MM.1S (cell line): ENCODE data around the gene CDC25B.

Experiments used
- DNase-seq: peaks from one replicate; pipeline ENCODE4 v3.0.0-alpha.2; 2015
- H2AFZ ChIP-seq: fragments of 300-600 bp; sonication (generic); 2 replicates; pipeline ENCODE4 v1.6.0; 2016; ENCODE audit warnings: antibody characterized with exemption, low read length
- H3F3A ChIP-seq: fragments of 300-600 bp; sonication (generic); 2 replicates; pipeline ENCODE4 v1.6.1; 2016; ENCODE audit warnings: mild to moderate bottlenecking, antibody characterized with exemption, low read length, moderate library complexity, mixed read lengths; ENCODE audit not compliant: insufficient read depth
- H3K27ac ChIP-seq: fragments of 300-600 bp; sonication (generic); 2 replicates; pipeline ENCODE4 v1.5.1; 2016; ENCODE audit warnings: mild to moderate bottlenecking, low read length
- H3K27me3 ChIP-seq: fragments of 300-600 bp; sonication (generic); replicated peaks from 2 replicates; pipeline ENCODE4 v1.6.0; 2016; ENCODE audit warnings: low read length; ENCODE audit not compliant: insufficient read depth
- H3K36me3 ChIP-seq: fragments of 300-600 bp; sonication (generic); replicated peaks from 2 replicates; pipeline ENCODE4 v1.6.1; 2016; ENCODE audit warnings: mild to moderate bottlenecking, low read length, mixed read lengths; ENCODE audit not compliant: insufficient read depth
- H3K4me1 ChIP-seq: fragments of 300-600 bp; sonication (generic); 2 replicates; pipeline ENCODE4 v1.6.1; 2016; ENCODE audit warnings: low read length, mixed read lengths
- H3K4me2 ChIP-seq: fragments of 300-600 bp; sonication (generic); 2 replicates; pipeline ENCODE4 v1.6.0; 2016; ENCODE audit warnings: low read depth, low read length
- H3K4me3 ChIP-seq: fragments of 300-600 bp; sonication (generic); 2 replicates; pipeline ENCODE4 v1.5.1; 2016; ENCODE audit warnings: low read length, mixed read lengths
- H3K79me2 ChIP-seq: fragments of 300-600 bp; sonication (generic); 2 replicates; pipeline ENCODE4 v1.6.1; 2016; ENCODE audit warnings: mixed run types, low read length, mixed read lengths
- H3K9ac ChIP-seq: fragments of 300-600 bp; sonication (generic); 2 replicates; pipeline ENCODE4 v1.6.1; 2016; ENCODE audit warnings: low read length, mixed read lengths
- H3K9me2 ChIP-seq: fragments of 300-600 bp; sonication (generic); replicated peaks from 2 replicates; pipeline ENCODE4 v1.6.1; 2016; ENCODE audit warnings: mild to moderate bottlenecking, low read length, mixed read lengths; ENCODE audit not compliant: insufficient read depth
- H3K9me3 ChIP-seq: fragments of 300-600 bp; sonication (generic); replicated peaks from 2 replicates; pipeline ENCODE4 v1.6.1; 2016; ENCODE audit warnings: mild to moderate bottlenecking, low read length, mixed read lengths; ENCODE audit not compliant: insufficient read depth
- H4K20me1 ChIP-seq: fragments of 300-600 bp; sonication (generic); 2 replicates; pipeline ENCODE4 v1.6.1; 2016; ENCODE audit warnings: mild to moderate bottlenecking, low read length, moderate library complexity, mixed read lengths; ENCODE audit not compliant: insufficient read depth
- CTCF ChIP-seq: fragments of 300-600 bp; sonication (generic); IDR thresholded peaks from 2 replicates; pipeline ENCODE4 v1.5.1; 2016; ENCODE audit warnings: antibody characterized with exemption, low read length, mixed read lengths
- EZH2 ChIP-seq: fragments of 300-600 bp; sonication (generic); optimal IDR thresholded peaks from 2 replicates; pipeline ENCODE3; 2017; ENCODE audit warnings: low read depth, mild to moderate bottlenecking, antibody characterized with exemption, low read length, mixed read lengths
- EZH2phosphoT487 ChIP-seq: fragments of 300-600 bp; sonication (generic); IDR thresholded peaks from 2 replicates; pipeline ENCODE4 v1.6.1; 2018; ENCODE audit warnings: antibody characterized with exemption, low read length

Gene CDC25B

GRCh38 chr20:3771552-3772058 lies 24.5 kb upstream of the CDC25B start:
- Histone ChIP-seq H3K27me3 (no peaks in the 10 kb centered on the region), H3K4me2 (no peak overlapping the region), H3K27ac (no peak overlapping the region), H3K36me3 (no peaks in the 10 kb centered on the region), H3K9me2 (no peaks in the 10 kb centered on the region), H3K4me3 (no peak overlapping the region), H3F3A (peaks cover 11% of the 10 kb centered on the region), H3K4me1 (peaks cover 9% of the 10 kb centered on the region), H3K9ac (no peak overlapping the region), H2AFZ (no peak overlapping the region), H4K20me1 (no peaks in the 10 kb centered on the region), H3K9me3 (no peaks in the 10 kb centered on the region), H3K79me2 (peaks cover 8% of the 10 kb centered on the region)
- TF ChIP-seq EZH2 (no peak), EZH2phosphoT487 (no peak), CTCF (no peak)
- DNase-seq = no peak

- Histone ChIP-seq H3K79me2 (no peaks in the 10 kb centered on the region), H3K4me3 (no peak overlapping the region), H3K9me2 (no peaks in the 10 kb centered on the region), H2AFZ (no peak overlapping the region), H4K20me1 (no peaks in the 10 kb centered on the region), H3K4me2 (no peak overlapping the region), H3K27me3 (peaks cover 26% of the 10 kb centered on the region), H3K4me1 (peaks cover 7% of the 10 kb centered on the region), H3K27ac (no peak overlapping the region), H3F3A (no peaks in the 10 kb centered on the region), H3K9ac (no peak overlapping the region), H3K9me3 (no peaks in the 10 kb centered on the region), H3K36me3 (no peaks in the 10 kb centered on the region)
- TF ChIP-seq EZH2phosphoT487 (no peak), CTCF (no peak), EZH2 (no peak)
- no peak for DNase-seq
Measured at GRCh38 chr20:3775457-3776108, 20.5 kb upstream of the CDC25B start.

- Histone ChIP-seq H3K9ac (no peak overlapping the region; the same call in 1 of the 2 replicates), H3K27ac (no peak overlapping the region), H3K4me3 (peak overlapping the region; percentile 61), H2AFZ (peak overlapping the region; percentile 91), H3K9me3 (no peaks in the 10 kb centered on the region), H4K20me1 (no peaks in the 10 kb centered on the region), H3K36me3 (no peaks in the 10 kb centered on the region), H3K27me3 (peaks cover 26% of the 10 kb centered on the region), H3K4me1 (peaks cover 10% of the 10 kb centered on the region), H3K79me2 (no peaks in the 10 kb centered on the region), H3K9me2 (no peaks in the 10 kb centered on the region), H3K4me2 (peak overlapping the region; percentile 83), H3F3A (peaks cover 7% of the 10 kb centered on the region; the same call in 1 of the 2 replicates)
- TF ChIP-seq EZH2phosphoT487 (no peak), EZH2 (no peak), CTCF (no peak)
- DNase-seq = no peak
Measured at GRCh38 chr20:3777381-3777715, 18.8 kb upstream of the CDC25B start.
